CD14-positive monocyte (primary cell): ENCODE data around the gene GLS2. TPM values are rescaled to one million over a fixed set of nuclear protein-coding genes. Genes with fewer than 3 reads are reported as not detected.

Experiments used
- DNase-seq, 3 donors: peaks; one replicate each; pipeline ENCODE4 v3.0.0-alpha.2; 2011 to 2022
- H2AFZ ChIP-seq: 2 replicates; pipeline ENCODE4 v1.6.0; 2012; ENCODE audit warnings: mild to moderate bottlenecking, low read depth, low read length, inconsistent platforms; ENCODE audit not compliant: insufficient read depth, poor library complexity, severe bottlenecking
- H3K27ac ChIP-seq, 2 donors: 1 replicate in 1 of 2; 2 replicates in 1 of 2; pipeline ENCODE4 v1.5.1; 2012 to 2013; ENCODE audit warnings: low read length in 2 of 2, control low read depth in 1 of 2, inconsistent platforms in 1 of 2, low read depth in 1 of 2, mild to moderate bottlenecking in 1 of 2
- H3K27me3 ChIP-seq, 2 donors: one replicate each; pipeline versions ENCODE4 v1.6.0 to v1.6.1; 2011 to 2013; ENCODE audit warnings: low read length in 2 of 2; ENCODE audit not compliant: control insufficient read depth in 2 of 2, insufficient read depth in 2 of 2
- H3K36me3 ChIP-seq, 2 donors: replicated peaks in 1 of 2; 1 replicate in 1 of 2; 2 replicates in 1 of 2; pipeline versions ENCODE4 v1.5.1 to v1.6.1; 2012 to 2013; ENCODE audit warnings: low read length in 2 of 2, control low read depth in 1 of 2, inconsistent platforms in 1 of 2, mild to moderate bottlenecking in 1 of 2; ENCODE audit not compliant: insufficient read depth in 2 of 2, control insufficient read depth in 1 of 2
- H3K4me1 ChIP-seq, 2 donors: 1 replicate in 1 of 2; 2 replicates in 1 of 2; pipeline versions ENCODE4 v1.5.1 to v1.6.1; 2012 to 2013; ENCODE audit warnings: low read length in 2 of 2, control low read depth in 1 of 2, inconsistent platforms in 1 of 2, mild to moderate bottlenecking in 1 of 2, moderate library complexity in 1 of 2; ENCODE audit not compliant: insufficient read depth in 2 of 2, control insufficient read depth in 1 of 2
- H3K4me2 ChIP-seq: replicated peaks from 2 replicates; pipeline ENCODE3; 2012; ENCODE audit warnings: low read length, moderate library complexity, mild to moderate bottlenecking; ENCODE audit not compliant: poor library complexity, severe bottlenecking; ENCODE audit errors: extremely low read depth
- H3K4me3 ChIP-seq, 3 experiments: fragments of 200-600 bp in 1 of 3; sonication (generic) in 1 of 3; replicated peaks in 1 of 3; 1 replicate in 2 of 3; 2 replicates in 1 of 3; pipeline ENCODE4 v1.5.1; 2011 to 2013; ENCODE audit warnings: low read length in 3 of 3, mild to moderate bottlenecking in 3 of 3, control low read depth in 2 of 3, low read depth in 2 of 3, inconsistent platforms in 1 of 3, moderate library complexity in 1 of 3
- H3K79me2 ChIP-seq: 2 replicates; pipeline ENCODE4 v1.6.0; 2012; ENCODE audit warnings: mild to moderate bottlenecking, control low read depth, inconsistent platforms, low read length, moderate library complexity; ENCODE audit not compliant: insufficient read depth
- H3K9ac ChIP-seq: 2 replicates; pipeline ENCODE4 v1.6.0; 2017; ENCODE audit warnings: low read length, mild to moderate bottlenecking; ENCODE audit not compliant: insufficient read depth, poor library complexity, severe bottlenecking
- H3K9me3 ChIP-seq, 2 donors: replicated peaks in 1 of 2; 1 replicate in 1 of 2; 2 replicates in 1 of 2; pipeline versions ENCODE4 v1.5.1 to v1.6.1; 2012 to 2013; ENCODE audit warnings: low read length in 2 of 2, control low read depth in 1 of 2; ENCODE audit not compliant: control insufficient read depth in 1 of 2, insufficient read depth in 1 of 2
- H4K20me1 ChIP-seq: 2 replicates; pipeline ENCODE4 v1.6.0; 2012; ENCODE audit warnings: mild to moderate bottlenecking, low read length, control low read depth, moderate library complexity; ENCODE audit not compliant: insufficient read depth
- H3K27ac Mint-ChIP-seq, 7 donors: one replicate each; pipeline ENCODE4 v1.8.0; 2020; ENCODE audit warnings: mild to moderate bottlenecking in 7 of 7, mixed read lengths in 7 of 7, moderate library complexity in 6 of 7, inconsistent platforms in 2 of 7
- H3K27me3 Mint-ChIP-seq, 3 donors: one replicate each; pipeline ENCODE4 v1.8.0; 2021 to 2022; ENCODE audit warnings: low read depth in 3 of 3, mild to moderate bottlenecking in 3 of 3, mixed read lengths in 3 of 3, moderate library complexity in 3 of 3, inconsistent platforms in 1 of 3
- H3K36me3 Mint-ChIP-seq, 2 donors: one replicate each; pipeline ENCODE4 v1.8.0; 2020; ENCODE audit warnings: mixed read lengths in 2 of 2, inconsistent platforms in 1 of 2, mild to moderate bottlenecking in 1 of 2
- H3K4me1 Mint-ChIP-seq: one replicate; pipeline ENCODE4 v1.8.0; 2020; ENCODE audit warnings: mild to moderate bottlenecking, mixed read lengths
- H3K4me3 Mint-ChIP-seq, 2 donors: one replicate each; pipeline ENCODE4 v1.8.0; 2020; ENCODE audit warnings: mild to moderate bottlenecking in 2 of 2, mixed read lengths in 2 of 2, moderate library complexity in 1 of 2
- H3K9me3 Mint-ChIP-seq, 7 donors: one replicate each; pipeline ENCODE4 v1.8.0; 2020 to 2022; ENCODE audit warnings: mixed read lengths in 7 of 7, mild to moderate bottlenecking in 6 of 7, moderate library complexity in 6 of 7, inconsistent platforms in 2 of 7
- CTCF ChIP-seq: fragments of 200-600 bp; IDR thresholded peaks from one replicate; pipeline ENCODE4 v1.8.0; 2022; ENCODE audit warnings: antibody characterized with exemption, mild to moderate bottlenecking
- WGBS: methylation state at CpG from one replicate; pipeline ENCODE4 v1.1.5; 2013; ENCODE audit warnings: missing lambda C conversion rate; ENCODE audit not compliant: insufficient coverage; 5-methylcytosine and 5-hydroxymethylcytosine counted together
- intact Hi-C, 2 donors: fragments of 100-400 bp; cut with micrococcal nuclease; formaldehyde crosslinking; loops; one replicate each; pipeline versions ENCODE4 v1.15.0 to v1.15.1; 2023
- polyA plus RNA-seq, 3 donors: library from polyadenylated mRNA; depleted of rRNA in 1 of 3; unstranded in 2 of 3; stranded (reverse) in 1 of 3; fragments of 300-500 nt in 2 of 3; fragments of >200 nt in 1 of 3; fragmentation: Illumina TruSeq in 2 of 3; gene quantifications; 1 replicate in 2 of 3; 2 replicates in 1 of 3; pipeline ENCODE4 v1.2.3, GENCODE V29; 2012 to 2021

The GLS2 gene
- polyA plus RNA-seq, 3 donors: 0.04 TPM; not detected in 2

DNA sequence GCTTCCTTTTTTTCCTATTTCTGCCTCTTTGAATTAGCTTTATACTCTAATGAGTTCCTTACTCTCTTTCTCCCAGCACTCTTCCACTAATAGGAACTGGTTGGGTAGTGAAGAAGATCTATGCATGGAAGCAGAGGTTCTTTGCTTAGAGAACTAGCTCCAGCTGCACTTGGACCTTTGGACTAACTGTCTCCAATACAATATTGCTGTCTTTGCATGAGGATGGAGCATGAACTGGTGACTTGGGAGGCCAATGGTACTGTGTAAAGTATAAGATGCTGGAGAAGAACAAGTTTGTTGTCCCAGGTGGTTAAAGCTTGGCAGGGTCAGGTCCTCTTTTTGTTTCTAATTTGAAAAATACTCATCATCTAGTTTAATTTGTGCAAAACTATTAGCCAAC is 2.4 kb upstream of the GLS2 start:
- Mint-ChIP-seq H3K27me3 (peaks cover 49 to 63% (median 58%) of the 10 kb centered on the region in 3 donors), H3K4me3 (peak overlapping the region in 1 of 2 donors; percentile 26), H3K4me1 (peaks cover 26% of the 10 kb centered on the region), H3K36me3 (peaks cover 6 to 8% of the 10 kb centered on the region in 2 donors), H3K27ac (no peak overlapping the region), H3K9me3 (peaks cover 5 to 32% (median 21%) of the 10 kb centered on the region in 7 donors)
- no peak overlapping the region for H3K4me3 ChIP-seq
- no peak for TF ChIP-seq CTCF
- H4K20me1 ChIP-seq: no peaks in the 10 kb centered on the region
- no peak for DNase-seq
- H3K27ac ChIP-seq: no peak overlapping the region
- H3K79me2 ChIP-seq: no peaks in the 10 kb centered on the region
- intact Hi-C loops: no loop called here
- H3K36me3 ChIP-seq: no peaks in the 10 kb centered on the region
- peaks cover 27 to 53% of the 10 kb centered on the region in 2 donors for H3K27me3 ChIP-seq
- peaks cover 6 to 17% of the 10 kb centered on the region in 2 donors for H3K9me3 ChIP-seq
- H3K4me1 ChIP-seq: peaks cover 15 to 20% of the 10 kb centered on the region in 2 donors
- H3K9ac ChIP-seq: no peak overlapping the region
- H2AFZ ChIP-seq: no peak overlapping the region
- no peak overlapping the region for H3K4me2 ChIP-seq

DNA sequence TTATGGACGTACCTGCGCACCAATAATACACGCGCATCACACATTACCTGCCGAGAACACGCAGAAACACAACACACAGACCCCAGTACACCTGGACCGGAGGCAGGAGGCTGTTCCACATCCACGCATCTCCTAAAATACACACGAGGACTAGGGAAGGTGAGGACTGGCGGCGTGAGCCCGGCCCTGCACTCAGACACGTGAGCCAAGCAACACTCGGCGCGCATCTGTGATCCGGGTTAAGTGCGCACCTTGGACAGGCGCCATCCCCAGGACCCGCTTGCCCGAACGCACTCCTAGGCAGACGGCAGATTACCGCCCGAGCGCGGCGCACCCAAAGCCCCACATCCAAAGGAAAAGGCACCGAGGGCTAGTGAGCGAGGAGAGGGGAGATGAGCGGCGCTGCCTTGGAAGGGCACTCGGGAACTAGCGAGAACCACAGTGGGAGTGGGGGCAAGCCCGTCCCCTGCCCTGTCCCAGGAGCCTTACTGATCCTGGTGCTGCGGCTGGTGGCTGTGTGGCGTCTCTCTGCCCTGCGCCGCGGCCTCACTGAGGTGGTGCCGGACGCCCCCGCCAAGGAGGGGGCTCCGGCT is 417 bp downstream of the GLS2 start:
- H3K27me3 Mint-ChIP-seq: peaks cover 49 to 60% (median 58%) of the 10 kb centered on the region in 3 donors
- Histone ChIP-seq H3K4me1 (peaks cover 15 to 20% of the 10 kb centered on the region in 2 donors), H3K27ac (no peak overlapping the region), H2AFZ (peak overlapping the region; percentile 79), H3K36me3 (no peaks in the 10 kb centered on the region), H3K4me3 (peak overlapping the region; percentile 23 to 69 (median 39)), H3K4me2 (peak overlapping the region; percentile 83), H3K27me3 (peaks cover 27 to 52% of the 10 kb centered on the region in 2 donors), H3K79me2 (no peaks in the 10 kb centered on the region), H3K9ac (no peak overlapping the region), H4K20me1 (no peaks in the 10 kb centered on the region), H3K9me3 (peaks cover 3 to 6% of the 10 kb centered on the region in 2 donors)
- peaks cover 5 to 22% (median 12%) of the 10 kb centered on the region in 7 donors for H3K9me3 Mint-ChIP-seq
- H3K4me1 Mint-ChIP-seq: peaks cover 26% of the 10 kb centered on the region
- 9% methylated on average over 44 of the region's 44 CpGs for WGBS
- DNase-seq: no peak
- intact Hi-C loops: no loop called here
- peak overlapping the region; percentile 81 to 94 for H3K4me3 Mint-ChIP-seq
- H3K36me3 Mint-ChIP-seq: peaks cover 6 to 8% of the 10 kb centered on the region in 2 donors
- H3K27ac Mint-ChIP-seq: peak overlapping the region in 1 of 7 donors; percentile 50
- TF ChIP-seq CTCF: no peak
